Measurements from ENCODE around the gene IFNA14.
"Not testable (repeated sequence)": the region's sequence is repeated elsewhere in the genome, so short reads cannot be mapped to it uniquely, and the experiment has no call there.

Gene IFNA14

GRCh38 chr9:21239911-21240310, at the start of gene IFNA14:
Gene IFNA14 (minus strand): TSS chr9:21240005. CDS start chr9:21239935, 70 bp downstream.
- no peak for DNase-seq (ENCODE audit: low read depth)

GRCh38 chr9:21287280-21287679, 47.5 kb upstream of the IFNA14 start:
- DNase-seq (ENCODE audit: low read depth), result no peak

- no peak for DNase-seq (ENCODE audit: low read depth)
Observed at GRCh38 chr9:21286659-21287058, 46.9 kb upstream of the IFNA14 start.

GRCh38 chr9:21286099-21286498, 46.3 kb upstream of the IFNA14 start:
- DNase-seq (ENCODE audit: low read depth), result no peak

- no peak for DNase-seq (ENCODE audit: low read depth)
Observed at GRCh38 chr9:21281275-21281674, 41.5 kb upstream of the IFNA14 start.

GRCh38 chr9:21268347-21268657, 28.5 kb upstream of the IFNA14 start:
- no peak for DNase-seq (ENCODE audit: low read depth)

GRCh38 chr9:21267485-21268346, 27.9 kb upstream of the IFNA14 start:
- DNase-seq (ENCODE audit: low read depth), result no peak

- no peak for DNase-seq (ENCODE audit: low read depth)
Observed at GRCh38 chr9:21266733-21267484, 27.1 kb upstream of the IFNA14 start.

- DNase-seq (ENCODE audit: low read depth), result no peak
Observed at GRCh38 chr9:21265421-21266189, 25.8 kb upstream of the IFNA14 start.

- no peak for DNase-seq (ENCODE audit: low read depth)
Observed at GRCh38 chr9:21255538-21256212, 15.9 kb upstream of the IFNA14 start.

- DNase-seq (ENCODE audit: low read depth), result no peak
Observed at GRCh38 chr9:21252721-21253547, 13.1 kb upstream of the IFNA14 start.

- no peak for DNase-seq (ENCODE audit: low read depth)
Observed at GRCh38 chr9:21251638-21252037, 11.8 kb upstream of the IFNA14 start.

GRCh38 chr9:21251190-21251589, 11.4 kb upstream of the IFNA14 start:
- no peak for DNase-seq (ENCODE audit: low read depth)

GRCh38 chr9:21244836-21245235, 5.0 kb upstream of the IFNA14 start:
- no peak for DNase-seq (ENCODE audit: low read depth)

GRCh38 chr9:21236360-21236714, 3.5 kb downstream of the IFNA14 start:
- not testable (repeated sequence) for DNase-seq (ENCODE audit: low read depth)

GRCh38 chr9:21235468-21236359, 4.1 kb downstream of the IFNA14 start:
- DNase-seq (ENCODE audit: low read depth), result not testable (repeated sequence)

- no peak for DNase-seq (ENCODE audit: low read depth)
Observed at GRCh38 chr9:21234153-21234687, 5.6 kb downstream of the IFNA14 start.

- no peak for DNase-seq (ENCODE audit: low read depth)
Observed at GRCh38 chr9:21233258-21233657, 6.5 kb downstream of the IFNA14 start.

- DNase-seq (ENCODE audit: low read depth), result no peak
Observed at GRCh38 chr9:21228122-21228521, 11.7 kb downstream of the IFNA14 start, which contains the start of gene IFNA17. Gene IFNA17 (minus strand): TSS chr9:21228222. CDS start chr9:21228173, 49 bp downstream.

- not testable (repeated sequence) for DNase-seq (ENCODE audit: low read depth)
Observed at GRCh38 chr9:21217211-21217610, 22.6 kb downstream of the IFNA14 start, which contains the start of gene IFNA16. Gene IFNA16 (minus strand): TSS chr9:21217311. CDS start chr9:21217305, 6 bp downstream.

Data from stimulated activated CD8-positive, alpha-beta memory T cell treated with anti-CD3 and anti-CD28 coated beads, Interleukin-15, amount 100 ng/mL, for 24 hours (primary cell).